SK-N-SH treated with all-trans-retinoic acid at 6 μM for 48 hours (cell line): Measurements from ENCODE around the gene SLC7A5.

Experiments used
- ATAC-seq: fragments of 200-7000 bp; cut with Tn5 transposase; 3 replicates; pipeline ENCODE4 v1.9.1; 2020; ENCODE audit warnings: mild to moderate bottlenecking, moderate library complexity
- ARNTL ChIP-seq: fragments of 450-650 bp; formaldehyde crosslinking; IDR thresholded peaks from 2 replicates; pipeline ENCODE4 v1.5.0; 2020; ENCODE audit warnings: low read depth, mild to moderate bottlenecking, moderate library complexity, borderline replicate concordance
- CSDC2 ChIP-seq: fragments of 250-450 bp; sonication (Bioruptor Pico); IDR thresholded peaks from 2 replicates; pipeline ENCODE4 v1.5.0; 2020; ENCODE audit warnings: mild to moderate bottlenecking, moderate library complexity
- ESRRG ChIP-seq: fragments of 250-450 bp; sonication (Bioruptor Pico); IDR thresholded peaks from 2 replicates; pipeline ENCODE4 v1.6.1; 2021; ENCODE audit warnings: mild to moderate bottlenecking
- ISL1 ChIP-seq: fragments of 250-450 bp; sonication (Bioruptor Pico); IDR thresholded peaks from 2 replicates; pipeline ENCODE4 v2.1.2; 2022; ENCODE audit warnings: mild to moderate bottlenecking, moderate library complexity
- OSR1 ChIP-seq: fragments of 250-450 bp; sonication (Bioruptor Pico); IDR thresholded peaks from 2 replicates; pipeline ENCODE4 v1.8.0; 2022; ENCODE audit warnings: moderate library complexity, mild to moderate bottlenecking, inconsistent platforms
- RARB ChIP-seq: fragments of 250-450 bp; sonication (Bioruptor Pico); IDR thresholded peaks from 2 replicates; pipeline ENCODE4 v1.8.0; 2021; ENCODE audit warnings: mild to moderate bottlenecking, moderate library complexity
- SNAI2 ChIP-seq: fragments of 250-450 bp; sonication (Bioruptor Pico); IDR thresholded peaks from 2 replicates; pipeline ENCODE4 v1.5.0; 2020; ENCODE audit warnings: mild to moderate bottlenecking, moderate library complexity
- TCF4 ChIP-seq: fragments of 250-450 bp; sonication (Bioruptor Pico); IDR thresholded peaks from 2 replicates; pipeline ENCODE4 v1.8.0; 2021; ENCODE audit warnings: mild to moderate bottlenecking, moderate library complexity, borderline replicate concordance
- ZC3H10 ChIP-seq: fragments of 250-450 bp; sonication (Bioruptor Pico); IDR thresholded peaks from 2 replicates; pipeline ENCODE4 v1.5.1; 2021; ENCODE audit warnings: mild to moderate bottlenecking, moderate library complexity
- ZNF70 ChIP-seq: fragments of 450-650 bp; formaldehyde crosslinking; IDR thresholded peaks from 2 replicates; pipeline ENCODE4 v1.5.0; 2020; ENCODE audit warnings: mild to moderate bottlenecking, moderate library complexity
- ZNF8 ChIP-seq: fragments of 450-650 bp; formaldehyde crosslinking; IDR thresholded peaks from 2 replicates; pipeline ENCODE4 v1.5.0; 2020; ENCODE audit warnings: mild to moderate bottlenecking, moderate library complexity
- TF ChIP-seq, protein P1 (sequence below): fragments of 250-450 bp; sonication (Bioruptor Pico); IDR thresholded peaks from 2 replicates; pipeline ENCODE4 v1.8.0; 2021; ENCODE audit warnings: low read depth, mild to moderate bottlenecking, moderate library complexity, borderline replicate concordance
- TF ChIP-seq, protein P2 (sequence below): fragments of 250-450 bp; sonication (Bioruptor Pico); IDR thresholded peaks from 2 replicates; pipeline ENCODE4 v1.5.1; 2020; ENCODE audit warnings: low read depth, mild to moderate bottlenecking, moderate library complexity

The SLC7A5 gene

DNA sequence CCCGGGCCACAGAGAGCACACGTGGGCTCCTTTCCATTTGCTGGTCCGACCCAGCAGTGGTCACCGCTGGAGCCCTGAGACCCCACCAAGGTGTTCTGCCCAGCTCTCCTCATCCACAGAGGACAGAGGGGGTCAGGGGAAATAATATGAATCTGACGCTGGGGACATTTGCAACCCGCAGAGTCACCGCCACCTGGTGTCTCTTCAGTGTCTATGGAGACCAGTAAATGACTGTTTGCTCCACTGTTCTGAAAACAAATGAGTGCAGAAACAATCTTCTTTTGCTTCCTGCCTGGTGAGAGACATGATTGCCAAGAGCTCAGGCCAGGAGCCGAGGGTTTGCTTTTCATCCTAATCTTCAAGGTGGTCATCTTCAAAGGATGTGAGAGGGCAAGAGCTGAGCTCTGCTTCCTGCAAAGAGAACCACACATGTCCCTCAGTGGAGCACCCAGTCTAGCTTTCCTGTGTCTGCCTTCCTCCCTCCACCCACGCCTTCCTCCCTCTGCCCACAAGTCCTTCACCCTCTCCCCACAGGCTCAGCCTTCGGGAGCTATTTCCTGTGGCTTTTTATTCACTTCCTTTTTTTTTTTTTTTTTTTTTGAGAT is 88.8 kb downstream of the SLC7A5 start:
- ATAC-seq, result no peak
- TF ChIP-seq TCF4 (CRISPR knock-in tag) (no peak), OSR1 (no peak), ESRRG (no peak), ZNF70 (CRISPR knock-in tag) (no peak), ZC3H10 (no peak), ZNF8 (CRISPR knock-in tag) (no peak), CSDC2 (CRISPR knock-in tag) (no peak), ARNTL (CRISPR knock-in tag) (no peak), ISL1 (no peak), SNAI2 (CRISPR knock-in tag) (no peak), RARB (CRISPR knock-in tag) (no peak)
- TF ChIP-seq, protein P1, sequence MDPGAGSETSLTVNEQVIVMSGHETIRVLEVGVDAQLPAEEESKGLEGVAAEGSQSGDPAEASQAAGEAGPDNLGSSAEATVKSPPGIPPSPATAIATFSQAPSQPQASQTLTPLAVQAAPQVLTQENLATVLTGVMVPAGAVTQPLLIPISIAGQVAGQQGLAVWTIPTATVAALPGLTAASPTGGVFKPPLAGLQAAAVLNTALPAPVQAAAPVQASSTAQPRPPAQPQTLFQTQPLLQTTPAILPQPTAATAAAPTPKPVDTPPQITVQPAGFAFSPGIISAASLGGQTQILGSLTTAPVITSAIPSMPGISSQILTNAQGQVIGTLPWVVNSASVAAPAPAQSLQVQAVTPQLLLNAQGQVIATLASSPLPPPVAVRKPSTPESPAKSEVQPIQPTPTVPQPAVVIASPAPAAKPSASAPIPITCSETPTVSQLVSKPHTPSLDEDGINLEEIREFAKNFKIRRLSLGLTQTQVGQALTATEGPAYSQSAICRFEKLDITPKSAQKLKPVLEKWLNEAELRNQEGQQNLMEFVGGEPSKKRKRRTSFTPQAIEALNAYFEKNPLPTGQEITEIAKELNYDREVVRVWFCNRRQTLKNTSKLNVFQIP (CRISPR knock-in tag), result no peak
- TF ChIP-seq, protein P2, sequence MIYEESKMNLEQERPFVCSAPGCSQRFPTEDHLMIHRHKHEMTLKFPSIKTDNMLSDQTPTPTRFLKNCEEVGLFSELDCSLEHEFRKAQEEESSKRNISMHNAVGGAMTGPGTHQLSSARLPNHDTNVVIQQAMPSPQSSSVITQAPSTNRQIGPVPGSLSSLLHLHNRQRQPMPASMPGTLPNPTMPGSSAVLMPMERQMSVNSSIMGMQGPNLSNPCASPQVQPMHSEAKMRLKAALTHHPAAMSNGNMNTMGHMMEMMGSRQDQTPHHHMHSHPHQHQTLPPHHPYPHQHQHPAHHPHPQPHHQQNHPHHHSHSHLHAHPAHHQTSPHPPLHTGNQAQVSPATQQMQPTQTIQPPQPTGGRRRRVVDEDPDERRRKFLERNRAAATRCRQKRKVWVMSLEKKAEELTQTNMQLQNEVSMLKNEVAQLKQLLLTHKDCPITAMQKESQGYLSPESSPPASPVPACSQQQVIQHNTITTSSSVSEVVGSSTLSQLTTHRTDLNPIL (CRISPR knock-in tag), result no peak
